Activated effector memory CD4-positive, alpha-beta T cell treated with Interleukin-2 at 50 U/mL for 16 hours (primary cell): ENCODE measurements around the gene EVA1C.
"Not testable (repeated sequence)": the region's sequence is repeated elsewhere in the genome, so short reads cannot be mapped to it uniquely, and the experiment has no call there.

Experiments used
- DNase-seq: peaks from one replicate; pipeline ENCODE4 v3.0.0-alpha.2; 2020

Gene EVA1C

DNA sequence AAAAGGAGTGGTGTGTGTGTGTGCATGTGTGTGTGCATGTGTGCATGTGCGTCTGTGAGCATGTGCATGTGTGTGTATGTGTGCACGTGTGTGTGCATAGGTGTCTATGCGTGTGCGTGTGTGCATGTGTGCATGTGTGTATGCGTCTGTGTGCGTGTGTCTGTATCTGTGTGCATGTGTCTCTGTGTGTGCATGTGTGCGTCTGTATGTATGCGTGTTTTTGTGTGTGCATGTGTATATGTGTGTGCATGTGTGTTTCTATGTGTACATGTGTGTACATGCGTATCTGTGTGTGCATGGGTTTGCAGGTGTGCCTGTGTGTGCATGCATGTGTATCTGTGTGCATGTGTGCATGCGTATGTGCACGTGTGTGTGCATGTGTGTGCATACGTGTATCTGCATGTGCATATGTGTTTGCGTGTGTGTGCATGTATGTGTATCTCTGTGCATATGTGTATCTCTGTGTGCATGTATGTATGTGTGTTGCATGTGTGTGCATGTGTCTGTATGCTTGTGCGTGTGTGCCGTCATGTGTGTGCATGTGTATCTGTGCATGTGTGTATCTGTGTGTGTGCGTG, 94.9 kb downstream of the EVA1C start:
- DNase-seq: no peak

DNA sequence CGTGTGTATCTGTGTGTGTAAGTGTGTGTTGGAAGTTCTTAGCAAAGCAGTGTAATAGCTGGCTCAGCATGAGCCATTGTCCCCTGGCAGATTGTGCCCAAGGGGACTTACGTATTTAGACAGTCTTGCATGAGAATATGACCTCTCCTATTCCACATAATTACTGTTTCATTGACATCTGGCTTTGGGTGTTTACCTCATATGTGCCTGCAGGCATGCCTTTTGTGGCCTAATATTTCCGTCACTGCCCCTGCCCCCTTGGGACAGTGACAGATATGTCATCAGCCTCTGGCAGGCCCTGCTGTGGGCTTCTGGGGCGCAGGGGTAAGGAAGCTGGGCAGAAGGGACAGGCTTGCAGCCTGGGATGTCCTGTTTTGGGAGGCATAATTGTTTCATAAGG, 95.5 kb downstream of the EVA1C start:
- DNase-seq: not testable (repeated sequence)

GRCh38 chr21:32508558-32508957, 96.1 kb downstream of the EVA1C start:
- DNase-seq: no peak

- DNase-seq: not testable (repeated sequence)
These were observed 96.5 kb downstream of the EVA1C start for GRCh38 chr21:32508975-32509374.

GRCh38 chr21:32514275-32515055, 102.0 kb downstream of the EVA1C start:
- no peak for DNase-seq

DNA sequence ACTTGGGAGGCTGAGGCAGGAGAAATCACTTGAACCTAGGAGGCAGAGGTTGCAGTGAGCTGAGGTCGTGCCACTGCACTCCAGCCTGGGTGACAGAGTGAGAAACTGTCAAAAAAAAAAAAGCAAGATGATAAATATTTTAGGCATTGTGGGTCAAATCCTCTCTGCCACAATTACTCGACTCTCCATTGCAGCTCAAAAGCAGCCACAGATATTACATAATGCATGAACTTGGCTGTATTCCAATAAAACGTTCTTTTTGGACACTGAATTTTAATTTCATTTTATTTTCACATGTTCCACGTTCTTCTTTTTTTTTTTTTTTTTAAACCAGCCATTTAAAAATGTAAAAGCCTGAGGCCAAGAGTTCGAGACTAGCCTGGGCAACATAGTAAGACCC, 103.4 kb downstream of the EVA1C start:
- DNase-seq: no peak

DNA sequence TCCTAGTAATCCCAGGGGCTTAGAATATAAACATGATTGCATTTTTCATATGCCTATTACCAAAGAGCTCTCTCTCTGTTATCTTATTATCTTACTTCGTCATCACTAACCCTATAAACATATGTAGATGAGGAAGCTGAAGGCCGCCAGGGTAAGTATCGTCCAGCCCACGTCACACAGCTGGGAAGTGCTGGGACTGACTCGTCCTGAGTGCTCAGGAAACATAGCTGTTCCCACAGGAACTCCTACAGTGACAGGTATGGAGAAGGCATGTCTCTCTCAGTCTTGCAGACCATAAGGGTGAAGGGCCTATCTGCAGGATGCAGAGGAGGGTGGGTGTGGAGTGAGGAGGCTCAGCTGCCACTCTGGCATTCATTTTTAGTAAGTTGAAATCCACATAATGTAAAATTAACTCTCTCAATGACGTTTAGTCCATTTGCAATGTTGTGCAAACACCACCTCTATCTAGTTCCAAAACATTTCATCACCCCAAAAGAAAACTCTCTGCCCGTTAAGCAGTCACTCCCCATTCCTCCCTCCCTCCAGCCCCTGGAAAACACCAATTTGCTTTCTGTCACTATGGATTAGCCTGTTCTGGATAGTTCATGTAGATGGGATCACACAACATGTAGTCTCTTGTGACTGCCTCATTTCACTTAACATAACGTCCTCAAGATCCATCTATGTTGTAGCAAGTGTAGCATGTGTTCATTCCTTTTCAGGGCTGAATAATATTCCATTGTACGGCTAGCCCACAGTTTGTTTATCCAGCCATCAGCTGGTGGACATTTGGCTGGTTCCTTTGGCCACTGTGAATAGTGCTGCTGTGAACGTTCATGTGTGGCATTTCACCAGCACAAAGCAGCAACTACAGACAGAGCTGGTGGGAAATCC, 104.5 kb downstream of the EVA1C start:
- no peak for DNase-seq

DNA sequence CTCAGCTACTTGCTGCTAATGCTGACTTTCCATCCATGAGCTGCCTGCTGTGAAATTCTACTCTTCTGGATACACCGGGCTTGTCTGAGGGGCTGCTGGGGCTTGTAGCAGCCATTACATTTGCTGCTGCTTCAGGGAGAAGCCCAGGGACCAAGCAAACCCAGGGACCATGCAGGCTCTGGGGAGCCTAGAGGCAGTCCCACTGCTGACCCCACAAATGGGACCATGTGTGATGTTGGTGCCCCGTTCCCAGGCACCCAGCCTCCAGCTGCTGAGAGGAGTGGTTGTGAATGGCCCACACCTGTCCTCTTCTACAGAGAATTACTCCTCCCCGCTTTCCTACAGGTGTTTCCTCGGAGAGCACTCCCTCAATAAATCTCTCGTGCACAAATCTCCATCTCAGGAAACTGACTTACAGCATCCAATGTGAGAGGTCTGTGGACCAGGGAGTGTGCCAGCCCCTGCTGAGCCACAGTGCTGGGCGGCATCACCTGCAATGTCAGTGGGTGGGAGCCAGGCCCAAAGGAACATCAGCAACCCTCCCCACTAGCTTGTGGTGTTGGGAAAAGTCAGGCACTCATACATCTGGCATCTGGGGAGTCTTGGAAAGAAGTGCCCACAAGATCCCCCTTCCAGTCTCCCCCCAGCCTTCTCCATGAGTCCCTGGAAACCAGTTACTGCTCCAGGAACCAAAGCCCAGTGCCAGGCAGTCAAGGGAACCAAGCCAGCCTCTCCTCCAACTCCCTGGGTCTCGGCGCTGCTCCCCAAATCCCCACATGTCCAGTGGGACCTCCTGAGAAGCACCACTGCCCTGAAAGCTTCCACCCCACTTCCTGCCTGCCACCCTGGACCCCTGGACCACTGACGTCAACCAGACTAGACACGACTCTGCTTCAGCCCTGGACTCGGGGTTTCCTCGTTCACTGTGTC, 107.7 kb downstream of the EVA1C start:
- no peak for DNase-seq

DNA sequence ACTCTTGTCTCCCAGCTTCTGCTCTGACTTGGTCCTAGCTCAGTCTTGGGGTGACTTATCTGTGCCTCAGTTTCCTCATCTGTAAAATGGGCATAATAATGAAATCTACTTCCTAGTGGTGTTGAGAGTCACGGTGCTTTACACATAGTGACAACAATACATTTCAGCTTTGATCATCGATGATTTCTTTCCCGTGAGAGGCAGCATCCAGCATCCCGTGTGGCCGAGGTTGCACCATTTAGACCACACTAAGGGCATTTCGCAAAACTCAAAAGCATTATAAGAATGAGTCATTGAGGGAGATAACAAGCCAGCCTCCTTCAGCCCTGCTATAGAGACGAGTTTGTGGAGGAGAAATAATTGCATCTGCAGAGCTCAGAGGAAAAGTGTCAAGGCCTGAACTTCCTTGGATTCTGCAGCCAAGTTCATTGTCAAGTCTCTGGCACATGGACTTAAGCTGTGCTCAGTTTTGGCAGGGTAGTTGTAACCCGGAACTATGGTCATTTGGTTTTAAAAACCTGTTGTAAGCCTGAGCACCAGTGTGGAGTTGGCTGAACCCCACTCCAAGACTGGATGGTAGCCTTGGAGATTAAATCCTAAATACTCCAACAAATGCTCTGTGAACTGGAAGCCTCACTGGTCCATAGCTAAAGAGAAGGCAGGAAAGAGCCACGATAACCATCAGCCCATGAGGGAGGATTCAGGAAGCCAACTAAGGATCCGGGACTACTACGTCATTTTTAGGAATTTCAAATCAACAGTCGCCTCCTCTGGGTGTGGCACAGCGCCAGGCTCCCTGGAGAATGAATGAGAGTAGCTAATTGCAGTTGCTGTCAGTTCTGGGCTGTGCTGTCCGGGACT, 108.6 kb downstream of the EVA1C start:
- no peak for DNase-seq

DNA sequence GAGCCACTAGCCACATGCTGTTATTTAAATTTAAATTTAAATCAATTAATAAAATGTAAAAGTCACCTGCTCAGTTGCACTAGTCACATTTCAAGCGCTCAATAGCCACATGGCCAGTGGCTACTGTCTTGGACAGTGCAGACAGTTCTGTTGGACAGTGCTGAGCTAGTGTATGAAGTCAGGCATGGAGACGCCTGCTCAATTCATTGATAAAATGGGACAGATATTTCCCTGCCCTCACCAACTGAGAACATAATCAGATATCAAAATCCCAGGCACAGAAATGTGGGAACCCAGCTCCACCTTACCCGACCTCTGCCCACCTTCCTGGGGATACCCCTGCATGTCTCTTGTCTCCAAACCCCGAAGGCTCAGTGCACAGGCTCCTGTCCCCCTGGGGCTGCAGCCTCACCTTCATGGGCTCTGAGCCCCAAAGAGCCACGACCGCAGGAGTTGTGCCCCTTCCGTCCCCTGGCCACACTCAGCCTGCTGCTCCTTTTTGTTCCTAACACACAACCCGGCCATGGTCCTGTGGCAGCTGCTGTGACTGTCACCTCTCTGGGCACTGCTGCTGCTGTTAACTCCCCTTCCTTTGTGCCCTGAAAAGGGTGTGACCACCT, 109.3 kb downstream of the EVA1C start:
- DNase-seq: no peak

- DNase-seq: no peak
These were observed 111.0 kb downstream of the EVA1C start for GRCh38 chr21:32523463-32523862.

DNA sequence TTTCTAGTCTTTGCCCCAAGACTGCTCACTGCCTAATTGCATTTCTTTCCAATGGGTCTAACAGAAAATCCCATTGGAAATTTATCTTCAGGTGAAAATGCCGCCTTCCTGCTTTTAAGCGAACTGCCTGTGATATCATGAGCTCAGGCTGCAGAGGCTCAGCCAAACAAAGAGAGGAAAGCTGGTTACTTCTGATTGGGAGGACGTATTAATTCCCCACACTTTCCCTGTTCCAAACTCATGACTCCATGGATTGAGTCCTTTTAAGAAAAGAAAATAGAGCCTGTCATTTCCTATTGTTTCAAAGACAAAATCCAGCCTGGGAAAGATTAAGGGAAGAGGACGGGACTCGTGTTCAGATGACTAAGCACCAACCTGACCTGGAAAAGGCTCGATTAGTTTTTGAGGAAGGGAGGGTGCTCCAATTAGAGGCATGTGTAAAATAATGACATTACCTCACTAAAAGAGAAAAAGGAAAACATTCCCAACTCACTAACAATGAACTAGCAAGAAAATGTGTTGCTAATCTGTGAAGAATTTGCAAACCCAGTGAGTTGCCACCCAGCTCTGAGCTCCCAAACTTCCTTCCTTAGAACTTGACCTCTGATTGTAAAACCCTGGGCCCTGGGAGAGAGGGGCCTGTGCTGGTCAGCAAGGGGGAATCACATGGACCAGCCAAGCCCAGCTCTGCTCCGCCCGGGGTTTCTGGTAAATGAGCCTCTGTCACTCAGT, 111.6 kb downstream of the EVA1C start:
- no peak for DNase-seq

DNA sequence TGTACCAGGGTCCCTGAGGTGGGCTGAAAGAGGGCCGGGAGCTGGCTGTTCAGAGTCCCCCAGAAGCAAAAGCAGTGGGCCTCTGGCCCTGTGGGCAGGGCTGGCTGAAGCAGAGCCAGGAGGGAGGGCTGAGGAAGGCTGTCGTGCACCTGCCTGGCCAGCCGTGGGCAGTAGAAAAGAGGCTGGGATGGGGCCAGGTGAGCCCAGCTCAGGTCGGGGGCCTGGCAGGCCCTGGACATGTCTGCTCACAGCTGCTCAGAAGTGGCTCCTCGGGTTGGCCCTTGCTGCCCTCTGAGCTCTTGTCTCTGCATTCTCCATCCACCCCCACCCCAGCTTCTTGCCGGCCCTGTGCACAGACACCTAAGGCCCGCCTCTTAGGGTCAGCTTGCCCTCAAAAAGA, 112.8 kb downstream of the EVA1C start:
- no peak for DNase-seq

- DNase-seq: no peak
These were observed 117.2 kb downstream of the EVA1C start for GRCh38 chr21:32529679-32530078.

GRCh38 chr21:32530809-32531208, 118.3 kb downstream of the EVA1C start:
- DNase-seq: not testable (repeated sequence)

- DNase-seq: not testable (repeated sequence)
These were observed 119.1 kb downstream of the EVA1C start for GRCh38 chr21:32531561-32531960.

DNA sequence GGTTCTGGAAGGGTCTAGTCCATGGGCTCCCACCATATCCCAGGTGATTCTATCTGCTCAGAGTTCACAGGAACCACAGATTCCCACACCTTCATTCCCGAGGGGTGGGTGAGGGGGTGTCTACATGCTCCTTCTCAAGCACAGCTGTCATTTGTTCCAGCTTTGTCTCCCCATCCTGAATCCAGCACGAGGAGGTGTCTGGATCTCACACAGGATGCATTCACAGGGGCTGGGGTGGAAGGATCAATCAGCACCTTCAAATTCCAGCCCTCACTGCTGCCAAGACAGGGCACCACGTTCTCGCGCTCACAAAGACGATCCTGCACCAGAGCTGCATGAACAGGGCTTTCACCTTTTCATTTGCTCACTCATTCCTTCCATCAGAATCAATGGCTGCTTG, 120.1 kb downstream of the EVA1C start:
- DNase-seq: no peak

DNA sequence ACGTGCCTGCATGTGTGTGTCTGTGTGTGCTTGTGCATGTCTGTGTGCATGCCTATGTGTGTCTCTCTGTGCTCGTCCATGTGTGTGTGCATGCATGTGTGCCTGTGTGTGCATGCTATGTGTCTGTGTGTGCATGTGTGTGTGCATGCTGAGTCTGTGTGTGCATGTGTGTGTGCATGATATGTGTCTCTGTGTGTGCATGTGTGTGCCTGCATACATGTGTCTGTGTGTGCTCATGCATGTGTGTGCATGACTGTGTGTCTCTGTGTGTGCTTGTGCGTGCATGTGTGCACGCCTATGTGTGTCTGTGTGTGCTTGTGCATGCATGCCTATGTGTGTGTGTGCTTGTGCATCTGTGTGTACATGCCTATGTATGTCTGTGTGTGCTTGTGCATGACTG, 120.5 kb downstream of the EVA1C start:
- DNase-seq: no peak

DNA sequence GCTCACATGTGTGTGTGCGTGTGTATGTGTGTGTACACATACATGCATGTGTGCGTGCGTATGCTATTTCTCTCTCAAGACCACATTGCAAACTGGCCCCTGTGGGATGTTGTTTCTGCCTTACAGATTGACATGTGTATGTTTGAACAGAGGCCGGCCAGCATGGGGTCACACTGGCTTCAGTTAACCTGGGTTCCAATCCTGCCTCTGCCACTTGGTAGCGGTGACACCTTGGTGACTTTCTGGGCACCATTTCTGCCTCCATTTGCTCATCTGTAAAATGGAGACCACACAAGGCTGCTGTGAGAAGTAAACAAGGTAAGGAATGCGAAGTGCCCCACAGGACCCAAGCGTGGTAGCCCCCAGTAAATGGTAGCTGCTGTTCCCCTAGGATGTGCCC, 121.1 kb downstream of the EVA1C start:
- DNase-seq: no peak

DNA sequence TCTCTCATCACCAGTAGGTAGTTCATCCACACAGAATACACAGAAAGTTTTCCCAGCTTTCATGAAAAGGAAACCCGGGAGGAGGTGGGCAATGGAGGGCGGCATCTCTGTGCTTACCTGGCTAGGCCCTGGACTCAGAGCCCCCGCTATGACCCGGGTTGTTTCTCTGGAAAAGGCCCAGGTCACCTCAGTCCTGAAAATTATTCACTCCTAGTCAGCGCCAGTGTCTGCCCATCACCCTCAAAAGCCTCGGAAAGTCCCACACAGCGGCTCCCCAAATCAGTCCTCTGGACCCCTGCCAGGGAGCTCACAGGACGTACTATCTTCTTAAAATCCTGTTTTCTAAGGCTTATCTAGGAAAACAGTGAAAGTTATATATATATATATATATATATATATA, 121.6 kb downstream of the EVA1C start:
- DNase-seq: no peak
